ENCODE data around the gene SCUBE3.

DNA sequence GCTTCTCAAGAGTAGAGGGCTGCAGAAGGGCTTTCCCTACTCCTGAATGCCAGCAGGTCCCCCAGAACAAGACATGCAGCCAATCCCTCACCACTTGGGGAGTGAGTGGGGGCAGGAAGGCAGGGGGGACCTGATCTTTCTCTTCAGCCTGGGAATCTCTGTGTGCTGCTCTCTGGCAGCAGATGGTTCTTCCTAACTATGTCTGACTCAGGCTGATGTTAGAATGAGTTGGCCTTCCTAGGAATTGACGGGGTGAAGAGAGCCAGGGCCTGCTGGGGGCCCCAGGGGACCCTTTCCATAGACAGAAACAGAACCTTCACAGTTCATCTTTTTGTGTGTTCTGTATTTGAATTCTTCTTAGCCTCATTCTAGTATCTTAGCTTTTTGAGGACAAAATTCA lies 43.6 kb upstream of the SCUBE3 start:
- TF ChIP-seq, protein P1, sequence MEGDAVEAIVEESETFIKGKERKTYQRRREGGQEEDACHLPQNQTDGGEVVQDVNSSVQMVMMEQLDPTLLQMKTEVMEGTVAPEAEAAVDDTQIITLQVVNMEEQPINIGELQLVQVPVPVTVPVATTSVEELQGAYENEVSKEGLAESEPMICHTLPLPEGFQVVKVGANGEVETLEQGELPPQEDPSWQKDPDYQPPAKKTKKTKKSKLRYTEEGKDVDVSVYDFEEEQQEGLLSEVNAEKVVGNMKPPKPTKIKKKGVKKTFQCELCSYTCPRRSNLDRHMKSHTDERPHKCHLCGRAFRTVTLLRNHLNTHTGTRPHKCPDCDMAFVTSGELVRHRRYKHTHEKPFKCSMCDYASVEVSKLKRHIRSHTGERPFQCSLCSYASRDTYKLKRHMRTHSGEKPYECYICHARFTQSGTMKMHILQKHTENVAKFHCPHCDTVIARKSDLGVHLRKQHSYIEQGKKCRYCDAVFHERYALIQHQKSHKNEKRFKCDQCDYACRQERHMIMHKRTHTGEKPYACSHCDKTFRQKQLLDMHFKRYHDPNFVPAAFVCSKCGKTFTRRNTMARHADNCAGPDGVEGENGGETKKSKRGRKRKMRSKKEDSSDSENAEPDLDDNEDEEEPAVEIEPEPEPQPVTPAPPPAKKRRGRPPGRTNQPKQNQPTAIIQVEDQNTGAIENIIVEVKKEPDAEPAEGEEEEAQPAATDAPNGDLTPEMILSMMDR (IDR thresholded peaks at IDR 0.05; ENCODE audit: borderline replicate concordance, extremely low read depth, low read length, poor library complexity, severe bottlenecking): no peak
- no peak for TF ChIP-seq EZH2 (IDR thresholded peaks at IDR 0.05; ENCODE audit: borderline replicate concordance, low read depth, low read length, severe bottlenecking)
